ENCODE data around the gene RND1. TPM values are rescaled to one million over a fixed set of nuclear protein-coding genes. Genes with fewer than 3 reads are reported as not detected.

Gene RND1
- polyA plus RNA-seq, 1 donor from 2014 or later, result 1.3 TPM

- Histone ChIP-seq H3F3A (ENCODE audit: insufficient read depth, low read length, poor library complexity, severe bottlenecking) (no peaks in the 10 kb centered on the region), H3K9me2 (ENCODE audit: insufficient read depth, low read length) (no peaks in the 10 kb centered on the region), H3K4me2 (ENCODE audit: low read length) (no peak overlapping the region), H2AFZ (ENCODE audit: low read depth, low read length) (no peak overlapping the region), H3K27ac (ENCODE audit: low read length) (no peak overlapping the region), H4K20me1 (ENCODE audit: insufficient read depth) (no peaks in the 10 kb centered on the region), H3K27me3 (ENCODE audit: insufficient read depth, low read depth, low read length) (peaks cover 11% of the 10 kb centered on the region), H3K9ac (ENCODE audit: low read length) (no peak overlapping the region), H3K36me3 (ENCODE audit: insufficient read depth, low read length) (no peaks in the 10 kb centered on the region), H3K4me3 (ENCODE audit: low read length) (no peak overlapping the region), H3K9me3 (ENCODE audit: low read length) (no peaks in the 10 kb centered on the region), H3K79me2 (replicated peaks; ENCODE audit: insufficient read depth, low read length) (no peaks in the 10 kb centered on the region)
- TF ChIP-seq, protein P1, sequence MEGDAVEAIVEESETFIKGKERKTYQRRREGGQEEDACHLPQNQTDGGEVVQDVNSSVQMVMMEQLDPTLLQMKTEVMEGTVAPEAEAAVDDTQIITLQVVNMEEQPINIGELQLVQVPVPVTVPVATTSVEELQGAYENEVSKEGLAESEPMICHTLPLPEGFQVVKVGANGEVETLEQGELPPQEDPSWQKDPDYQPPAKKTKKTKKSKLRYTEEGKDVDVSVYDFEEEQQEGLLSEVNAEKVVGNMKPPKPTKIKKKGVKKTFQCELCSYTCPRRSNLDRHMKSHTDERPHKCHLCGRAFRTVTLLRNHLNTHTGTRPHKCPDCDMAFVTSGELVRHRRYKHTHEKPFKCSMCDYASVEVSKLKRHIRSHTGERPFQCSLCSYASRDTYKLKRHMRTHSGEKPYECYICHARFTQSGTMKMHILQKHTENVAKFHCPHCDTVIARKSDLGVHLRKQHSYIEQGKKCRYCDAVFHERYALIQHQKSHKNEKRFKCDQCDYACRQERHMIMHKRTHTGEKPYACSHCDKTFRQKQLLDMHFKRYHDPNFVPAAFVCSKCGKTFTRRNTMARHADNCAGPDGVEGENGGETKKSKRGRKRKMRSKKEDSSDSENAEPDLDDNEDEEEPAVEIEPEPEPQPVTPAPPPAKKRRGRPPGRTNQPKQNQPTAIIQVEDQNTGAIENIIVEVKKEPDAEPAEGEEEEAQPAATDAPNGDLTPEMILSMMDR (IDR thresholded peaks at IDR 0.05; ENCODE audit: poor library complexity, severe bottlenecking), result no peak
- TF ChIP-seq EP300 (conservative IDR thresholded peaks at IDR 0.05; ENCODE audit: poor library complexity, severe bottlenecking) (no peak), POLR2AphosphoS5 (IDR thresholded peaks at IDR 0.05) (no peak), MXI1 (conservative IDR thresholded peaks at IDR 0.05; ENCODE audit: poor library complexity, severe bottlenecking) (no peak), SMC3 (conservative IDR thresholded peaks at IDR 0.05; ENCODE audit: poor library complexity) (no peak), RAD21 (conservative IDR thresholded peaks at IDR 0.05) (no peak), EZH2 (IDR thresholded peaks at IDR 0.05; ENCODE audit: borderline replicate concordance, insufficient read depth, low read length, poor library complexity, severe bottlenecking) (no peak), TAF1 (IDR thresholded peaks at IDR 0.05; ENCODE audit: low read depth) (no peak)
- TF ChIP-seq, protein P2, sequence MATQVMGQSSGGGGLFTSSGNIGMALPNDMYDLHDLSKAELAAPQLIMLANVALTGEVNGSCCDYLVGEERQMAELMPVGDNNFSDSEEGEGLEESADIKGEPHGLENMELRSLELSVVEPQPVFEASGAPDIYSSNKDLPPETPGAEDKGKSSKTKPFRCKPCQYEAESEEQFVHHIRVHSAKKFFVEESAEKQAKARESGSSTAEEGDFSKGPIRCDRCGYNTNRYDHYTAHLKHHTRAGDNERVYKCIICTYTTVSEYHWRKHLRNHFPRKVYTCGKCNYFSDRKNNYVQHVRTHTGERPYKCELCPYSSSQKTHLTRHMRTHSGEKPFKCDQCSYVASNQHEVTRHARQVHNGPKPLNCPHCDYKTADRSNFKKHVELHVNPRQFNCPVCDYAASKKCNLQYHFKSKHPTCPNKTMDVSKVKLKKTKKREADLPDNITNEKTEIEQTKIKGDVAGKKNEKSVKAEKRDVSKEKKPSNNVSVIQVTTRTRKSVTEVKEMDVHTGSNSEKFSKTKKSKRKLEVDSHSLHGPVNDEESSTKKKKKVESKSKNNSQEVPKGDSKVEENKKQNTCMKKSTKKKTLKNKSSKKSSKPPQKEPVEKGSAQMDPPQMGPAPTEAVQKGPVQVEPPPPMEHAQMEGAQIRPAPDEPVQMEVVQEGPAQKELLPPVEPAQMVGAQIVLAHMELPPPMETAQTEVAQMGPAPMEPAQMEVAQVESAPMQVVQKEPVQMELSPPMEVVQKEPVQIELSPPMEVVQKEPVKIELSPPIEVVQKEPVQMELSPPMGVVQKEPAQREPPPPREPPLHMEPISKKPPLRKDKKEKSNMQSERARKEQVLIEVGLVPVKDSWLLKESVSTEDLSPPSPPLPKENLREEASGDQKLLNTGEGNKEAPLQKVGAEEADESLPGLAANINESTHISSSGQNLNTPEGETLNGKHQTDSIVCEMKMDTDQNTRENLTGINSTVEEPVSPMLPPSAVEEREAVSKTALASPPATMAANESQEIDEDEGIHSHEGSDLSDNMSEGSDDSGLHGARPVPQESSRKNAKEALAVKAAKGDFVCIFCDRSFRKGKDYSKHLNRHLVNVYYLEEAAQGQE (IDR thresholded peaks at IDR 0.05; ENCODE audit: borderline replicate concordance), result no peak
Observed at GRCh38 chr12:48869191-48869590, 3.5 kb upstream of the RND1 start.

GRCh38 chr12:48868451-48868850 is 2.8 kb upstream of the RND1 start:
- H3K4me2 ChIP-seq (ENCODE audit: low read length), result no peak overlapping the region
- TF ChIP-seq MXI1 (conservative IDR thresholded peaks at IDR 0.05; ENCODE audit: poor library complexity, severe bottlenecking), result no peak
- no peak for TF ChIP-seq SMC3 (conservative IDR thresholded peaks at IDR 0.05; ENCODE audit: poor library complexity)
- TF ChIP-seq RAD21 (conservative IDR thresholded peaks at IDR 0.05), result no peak
- no peak for TF ChIP-seq POLR2AphosphoS5 (IDR thresholded peaks at IDR 0.05)
- TF ChIP-seq TAF1 (IDR thresholded peaks at IDR 0.05; ENCODE audit: low read depth), result no peak
- TF ChIP-seq, protein P2 (IDR thresholded peaks at IDR 0.05; ENCODE audit: borderline replicate concordance), result no peak
- no peak for TF ChIP-seq EZH2 (IDR thresholded peaks at IDR 0.05; ENCODE audit: borderline replicate concordance, insufficient read depth, low read length, poor library complexity, severe bottlenecking)
- TF ChIP-seq EP300 (conservative IDR thresholded peaks at IDR 0.05; ENCODE audit: poor library complexity, severe bottlenecking), result no peak
- TF ChIP-seq, protein P1 (IDR thresholded peaks at IDR 0.05; ENCODE audit: poor library complexity, severe bottlenecking), result no peak

More at GRCh38 chr12:48868451-48868850, 2.8 kb upstream of the RND1 start:
- Histone ChIP-seq H3K79me2 (replicated peaks; ENCODE audit: insufficient read depth, low read length) (no peaks in the 10 kb centered on the region), H3K4me3 (ENCODE audit: low read length) (no peak overlapping the region), H3K27ac (ENCODE audit: low read length) (no peak overlapping the region), H3K27me3 (ENCODE audit: insufficient read depth, low read depth, low read length) (peaks cover 13% of the 10 kb centered on the region), H3K9me3 (ENCODE audit: low read length) (no peaks in the 10 kb centered on the region), H3K9ac (ENCODE audit: low read length) (no peak overlapping the region), H3K9me2 (ENCODE audit: insufficient read depth, low read length) (no peaks in the 10 kb centered on the region), H3F3A (ENCODE audit: insufficient read depth, low read length, poor library complexity, severe bottlenecking) (no peaks in the 10 kb centered on the region), H2AFZ (ENCODE audit: low read depth, low read length) (no peak overlapping the region), H3K36me3 (ENCODE audit: insufficient read depth, low read length) (no peaks in the 10 kb centered on the region), H4K20me1 (ENCODE audit: insufficient read depth) (no peaks in the 10 kb centered on the region)
